Activated CD4-positive, alpha-beta memory T cell treated with anti-CD3 and anti-CD28 coated beads for 36 hours (primary cell): ENCODE data around the gene ISX. TPM values are rescaled to one million over a fixed set of nuclear protein-coding genes. Genes with fewer than 3 reads are reported as not detected.

Experiments used
- total RNA-seq, 2 experiments: library from RNA; stranded (reverse); gene quantifications; one replicate each; pipeline ENCODE4 v1.2.3, GENCODE V29; 2021

ISX gene
- total RNA-seq, 2 experiments from 2014 or later: not detected

Other genes with a start within 250 kb of the ISX start
- gene HMGXB4, start 191.3 kb downstream of the ISX start, total RNA-seq: 10 to 100 TPM; 33.9 to 35.7 TPM
- gene TOM1, start 233.7 kb downstream of the ISX start, total RNA-seq: 10 to 100 TPM; 29.8 to 31.1 TPM